ENCODE data around the gene IQCM.

The IQCM gene, protein sequence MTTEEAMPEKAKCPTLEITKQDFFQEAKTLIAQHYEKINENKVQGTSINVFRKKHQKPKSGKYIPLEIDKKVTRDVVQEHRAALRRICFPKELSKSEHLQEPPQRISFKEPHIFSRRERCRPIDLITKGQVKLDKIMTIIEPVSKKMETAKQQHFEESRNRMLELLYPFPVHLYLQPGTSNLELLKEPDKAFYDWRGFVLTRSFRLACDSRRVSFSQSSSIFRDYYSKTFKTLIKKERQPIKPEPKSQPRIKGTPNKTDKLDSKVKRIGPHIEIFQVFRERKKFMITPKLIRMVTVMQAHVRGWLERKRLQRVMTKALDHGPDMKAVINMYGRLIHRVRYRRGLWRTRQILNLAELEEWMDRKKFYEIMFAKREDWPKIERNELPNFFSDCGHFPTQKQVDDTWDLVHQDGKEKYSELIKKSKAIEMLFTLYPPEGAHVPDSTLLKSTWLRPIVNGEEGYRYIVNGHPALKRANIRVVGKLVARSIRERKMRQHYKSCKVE

DNA sequence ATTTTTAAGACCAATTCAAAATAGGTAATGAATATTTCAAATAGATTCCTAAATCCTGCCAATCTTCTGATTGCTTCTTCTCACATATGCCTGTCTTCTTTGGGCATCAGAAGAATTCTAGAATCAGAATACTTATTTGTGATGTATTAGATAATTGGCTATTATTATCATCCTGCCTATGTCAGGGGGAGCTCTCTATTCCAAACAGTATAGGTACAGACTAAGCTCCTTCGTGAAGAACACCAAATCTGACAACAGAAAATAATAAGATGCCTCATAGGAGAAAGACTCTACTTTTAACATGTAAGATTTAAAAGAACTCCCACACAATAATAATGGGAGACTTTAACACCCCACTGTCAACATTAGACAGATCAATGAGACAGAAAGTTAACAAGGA lies at the start of gene IQCM:
Gene IQCM, minus strand, starts transcription at position 101 of the 400 bp plus-strand sequence. CDS start 73,152 bp downstream, outside the sequence.
- POLR2A ChIA-PET, result no interaction called here
- Histone ChIP-seq H3K4me3 (ENCODE audit: low read depth, low read length) (no peak within 1 kb of the TSS), H3K9me3 (ENCODE audit: control insufficient read depth, insufficient read depth, low read depth, low read length) (no peaks in the 10 kb centered on the region), H3K4me1 (ENCODE audit: control insufficient read depth, insufficient read depth, low read length) (no peaks in the 10 kb centered on the region), H3K27ac (ENCODE audit: extremely low read depth, low read depth, low read length) (no peak within 1 kb of the TSS), H3K36me3 (ENCODE audit: control insufficient read depth in 2 of 2, insufficient read depth in 1 of 2, low read length in 2 of 2) (no peaks in the 10 kb centered on the region)
- CTCF ChIA-PET, result interaction anchor here (0.9 kb wide), 1 partner anchor 81 kb away, joined by 3 read pairs; no protein-coding TSS in a partner anchor
- TF ChIP-seq, protein P1, sequence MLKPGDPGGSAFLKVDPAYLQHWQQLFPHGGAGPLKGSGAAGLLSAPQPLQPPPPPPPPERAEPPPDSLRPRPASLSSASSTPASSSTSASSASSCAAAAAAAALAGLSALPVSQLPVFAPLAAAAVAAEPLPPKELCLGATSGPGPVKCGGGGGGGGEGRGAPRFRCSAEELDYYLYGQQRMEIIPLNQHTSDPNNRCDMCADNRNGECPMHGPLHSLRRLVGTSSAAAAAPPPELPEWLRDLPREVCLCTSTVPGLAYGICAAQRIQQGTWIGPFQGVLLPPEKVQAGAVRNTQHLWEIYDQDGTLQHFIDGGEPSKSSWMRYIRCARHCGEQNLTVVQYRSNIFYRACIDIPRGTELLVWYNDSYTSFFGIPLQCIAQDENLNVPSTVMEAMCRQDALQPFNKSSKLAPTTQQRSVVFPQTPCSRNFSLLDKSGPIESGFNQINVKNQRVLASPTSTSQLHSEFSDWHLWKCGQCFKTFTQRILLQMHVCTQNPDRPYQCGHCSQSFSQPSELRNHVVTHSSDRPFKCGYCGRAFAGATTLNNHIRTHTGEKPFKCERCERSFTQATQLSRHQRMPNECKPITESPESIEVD (tag by site-specific recombination; IDR thresholded peaks at IDR 0.05), result no peak
- TF ChIP-seq ZNF10 (tag by site-specific recombination; IDR thresholded peaks at IDR 0.05) (no peak), ZNF558 (tag by site-specific recombination; IDR thresholded peaks at IDR 0.05) (no peak), ZSCAN30 (tag by site-specific recombination; IDR thresholded peaks at IDR 0.05) (no peak), REPIN1 (tag by site-specific recombination; IDR thresholded peaks at IDR 0.05; ENCODE audit: low read depth) (no peak), ZFP69B (tag by site-specific recombination; IDR thresholded peaks at IDR 0.05) (no peak), SP7 (tag by site-specific recombination; IDR thresholded peaks at IDR 0.05) (no peak), ZNF174 (tag by site-specific recombination; IDR thresholded peaks at IDR 0.05) (no peak), ZNF521 (tag by site-specific recombination; IDR thresholded peaks at IDR 0.05) (no peak), ZNF548 (tag by site-specific recombination; IDR thresholded peaks at IDR 0.05) (no peak)
- TF ChIP-seq, protein P2, sequence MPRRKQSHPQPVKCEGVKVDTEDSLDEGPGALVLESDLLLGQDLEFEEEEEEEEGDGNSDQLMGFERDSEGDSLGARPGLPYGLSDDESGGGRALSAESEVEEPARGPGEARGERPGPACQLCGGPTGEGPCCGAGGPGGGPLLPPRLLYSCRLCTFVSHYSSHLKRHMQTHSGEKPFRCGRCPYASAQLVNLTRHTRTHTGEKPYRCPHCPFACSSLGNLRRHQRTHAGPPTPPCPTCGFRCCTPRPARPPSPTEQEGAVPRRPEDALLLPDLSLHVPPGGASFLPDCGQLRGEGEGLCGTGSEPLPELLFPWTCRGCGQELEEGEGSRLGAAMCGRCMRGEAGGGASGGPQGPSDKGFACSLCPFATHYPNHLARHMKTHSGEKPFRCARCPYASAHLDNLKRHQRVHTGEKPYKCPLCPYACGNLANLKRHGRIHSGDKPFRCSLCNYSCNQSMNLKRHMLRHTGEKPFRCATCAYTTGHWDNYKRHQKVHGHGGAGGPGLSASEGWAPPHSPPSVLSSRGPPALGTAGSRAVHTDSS (tag by site-specific recombination; IDR thresholded peaks at IDR 0.05), result no peak

DNA sequence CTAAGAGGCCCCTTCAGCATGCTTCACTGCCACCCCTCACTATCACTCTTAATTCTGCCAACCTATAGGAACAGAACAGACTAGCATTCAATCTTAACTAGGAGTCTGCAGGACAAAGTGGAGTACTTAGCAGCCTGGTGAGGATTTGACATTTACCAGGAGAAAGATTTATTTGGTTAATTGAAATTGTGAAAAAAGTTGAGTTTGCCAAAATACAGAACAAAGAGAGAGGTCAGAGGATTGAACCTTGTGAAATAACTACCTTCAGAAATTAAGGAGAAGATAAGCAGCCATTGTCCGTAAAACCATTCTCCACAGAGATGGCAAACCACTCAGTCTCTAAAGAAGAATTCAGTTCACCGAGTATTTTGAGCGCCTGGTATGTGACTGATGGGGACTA lies 41.8 kb upstream of the IQCM start:
- Histone ChIP-seq H3K4me1 (ENCODE audit: control insufficient read depth, insufficient read depth, low read length) (no peaks in the 10 kb centered on the region), H3K4me3 (ENCODE audit: low read depth, low read length) (no peak overlapping the region), H3K9me3 (ENCODE audit: control insufficient read depth, insufficient read depth, low read depth, low read length) (no peaks in the 10 kb centered on the region; the same call in 1 of the 2 replicates), H3K27ac (ENCODE audit: extremely low read depth, low read depth, low read length) (no peak overlapping the region), H3K36me3 (ENCODE audit: control insufficient read depth in 2 of 2, insufficient read depth in 1 of 2, low read length in 2 of 2) (no peaks in the 10 kb centered on the region)
- POLR2A ChIA-PET, result no interaction called here
- CTCF ChIA-PET, result no interaction called here
- TF ChIP-seq SP3 (tag by site-specific recombination; IDR thresholded peaks at IDR 0.05) (no peak), ZNF555 (tag by site-specific recombination; conservative IDR thresholded peaks at IDR 0.05) (no peak), ZNF169 (tag by site-specific recombination; IDR thresholded peaks at IDR 0.05) (no peak), TCF7L2 (IDR thresholded peaks at IDR 0.05; ENCODE audit: borderline replicate concordance, low read depth, low read length) (no peak), KLF1 (tag by site-specific recombination; IDR thresholded peaks at IDR 0.05) (no peak), SP7 (tag by site-specific recombination; IDR thresholded peaks at IDR 0.05) (no peak), KLF8 (tag by site-specific recombination; IDR thresholded peaks at IDR 0.05) (no peak), ZNF221 (tag by site-specific recombination; IDR thresholded peaks at IDR 0.05; ENCODE audit: borderline replicate concordance) (no peak)
- TF ChIP-seq, protein P3, sequence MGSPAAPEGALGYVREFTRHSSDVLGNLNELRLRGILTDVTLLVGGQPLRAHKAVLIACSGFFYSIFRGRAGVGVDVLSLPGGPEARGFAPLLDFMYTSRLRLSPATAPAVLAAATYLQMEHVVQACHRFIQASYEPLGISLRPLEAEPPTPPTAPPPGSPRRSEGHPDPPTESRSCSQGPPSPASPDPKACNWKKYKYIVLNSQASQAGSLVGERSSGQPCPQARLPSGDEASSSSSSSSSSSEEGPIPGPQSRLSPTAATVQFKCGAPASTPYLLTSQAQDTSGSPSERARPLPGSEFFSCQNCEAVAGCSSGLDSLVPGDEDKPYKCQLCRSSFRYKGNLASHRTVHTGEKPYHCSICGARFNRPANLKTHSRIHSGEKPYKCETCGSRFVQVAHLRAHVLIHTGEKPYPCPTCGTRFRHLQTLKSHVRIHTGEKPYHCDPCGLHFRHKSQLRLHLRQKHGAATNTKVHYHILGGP (tag by site-specific recombination; IDR thresholded peaks at IDR 0.05), result no peak
- TF ChIP-seq, protein P4, sequence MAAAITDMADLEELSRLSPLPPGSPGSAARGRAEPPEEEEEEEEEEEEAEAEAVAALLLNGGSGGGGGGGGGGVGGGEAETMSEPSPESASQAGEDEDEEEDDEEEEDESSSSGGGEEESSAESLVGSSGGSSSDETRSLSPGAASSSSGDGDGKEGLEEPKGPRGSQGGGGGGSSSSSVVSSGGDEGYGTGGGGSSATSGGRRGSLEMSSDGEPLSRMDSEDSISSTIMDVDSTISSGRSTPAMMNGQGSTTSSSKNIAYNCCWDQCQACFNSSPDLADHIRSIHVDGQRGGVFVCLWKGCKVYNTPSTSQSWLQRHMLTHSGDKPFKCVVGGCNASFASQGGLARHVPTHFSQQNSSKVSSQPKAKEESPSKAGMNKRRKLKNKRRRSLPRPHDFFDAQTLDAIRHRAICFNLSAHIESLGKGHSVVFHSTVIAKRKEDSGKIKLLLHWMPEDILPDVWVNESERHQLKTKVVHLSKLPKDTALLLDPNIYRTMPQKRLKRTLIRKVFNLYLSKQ (tag by site-specific recombination; IDR thresholded peaks at IDR 0.05; ENCODE audit: borderline replicate concordance), result no peak
- TF ChIP-seq, protein P5, sequence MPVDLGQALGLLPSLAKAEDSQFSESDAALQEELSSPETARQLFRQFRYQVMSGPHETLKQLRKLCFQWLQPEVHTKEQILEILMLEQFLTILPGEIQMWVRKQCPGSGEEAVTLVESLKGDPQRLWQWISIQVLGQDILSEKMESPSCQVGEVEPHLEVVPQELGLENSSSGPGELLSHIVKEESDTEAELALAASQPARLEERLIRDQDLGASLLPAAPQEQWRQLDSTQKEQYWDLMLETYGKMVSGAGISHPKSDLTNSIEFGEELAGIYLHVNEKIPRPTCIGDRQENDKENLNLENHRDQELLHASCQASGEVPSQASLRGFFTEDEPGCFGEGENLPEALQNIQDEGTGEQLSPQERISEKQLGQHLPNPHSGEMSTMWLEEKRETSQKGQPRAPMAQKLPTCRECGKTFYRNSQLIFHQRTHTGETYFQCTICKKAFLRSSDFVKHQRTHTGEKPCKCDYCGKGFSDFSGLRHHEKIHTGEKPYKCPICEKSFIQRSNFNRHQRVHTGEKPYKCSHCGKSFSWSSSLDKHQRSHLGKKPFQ (tag by site-specific recombination; IDR thresholded peaks at IDR 0.05), result no peak
- TF ChIP-seq, protein P6, sequence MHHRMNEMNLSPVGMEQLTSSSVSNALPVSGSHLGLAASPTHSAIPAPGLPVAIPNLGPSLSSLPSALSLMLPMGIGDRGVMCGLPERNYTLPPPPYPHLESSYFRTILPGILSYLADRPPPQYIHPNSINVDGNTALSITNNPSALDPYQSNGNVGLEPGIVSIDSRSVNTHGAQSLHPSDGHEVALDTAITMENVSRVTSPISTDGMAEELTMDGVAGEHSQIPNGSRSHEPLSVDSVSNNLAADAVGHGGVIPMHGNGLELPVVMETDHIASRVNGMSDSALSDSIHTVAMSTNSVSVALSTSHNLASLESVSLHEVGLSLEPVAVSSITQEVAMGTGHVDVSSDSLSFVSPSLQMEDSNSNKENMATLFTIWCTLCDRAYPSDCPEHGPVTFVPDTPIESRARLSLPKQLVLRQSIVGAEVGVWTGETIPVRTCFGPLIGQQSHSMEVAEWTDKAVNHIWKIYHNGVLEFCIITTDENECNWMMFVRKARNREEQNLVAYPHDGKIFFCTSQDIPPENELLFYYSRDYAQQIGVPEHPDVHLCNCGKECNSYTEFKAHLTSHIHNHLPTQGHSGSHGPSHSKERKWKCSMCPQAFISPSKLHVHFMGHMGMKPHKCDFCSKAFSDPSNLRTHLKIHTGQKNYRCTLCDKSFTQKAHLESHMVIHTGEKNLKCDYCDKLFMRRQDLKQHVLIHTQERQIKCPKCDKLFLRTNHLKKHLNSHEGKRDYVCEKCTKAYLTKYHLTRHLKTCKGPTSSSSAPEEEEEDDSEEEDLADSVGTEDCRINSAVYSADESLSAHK (tag by site-specific recombination; IDR thresholded peaks at IDR 0.05), result no peak
